CD4-positive, alpha-beta T cell treated with Interleukin-4 for 1 hour (primary cell): ENCODE data around the gene RPL31.

Experiments
- DNase-seq, 2 donors: peaks; one replicate each; pipeline ENCODE4 v3.0.0-alpha.2; 2020 to 2022

RPL31 gene

DNA sequence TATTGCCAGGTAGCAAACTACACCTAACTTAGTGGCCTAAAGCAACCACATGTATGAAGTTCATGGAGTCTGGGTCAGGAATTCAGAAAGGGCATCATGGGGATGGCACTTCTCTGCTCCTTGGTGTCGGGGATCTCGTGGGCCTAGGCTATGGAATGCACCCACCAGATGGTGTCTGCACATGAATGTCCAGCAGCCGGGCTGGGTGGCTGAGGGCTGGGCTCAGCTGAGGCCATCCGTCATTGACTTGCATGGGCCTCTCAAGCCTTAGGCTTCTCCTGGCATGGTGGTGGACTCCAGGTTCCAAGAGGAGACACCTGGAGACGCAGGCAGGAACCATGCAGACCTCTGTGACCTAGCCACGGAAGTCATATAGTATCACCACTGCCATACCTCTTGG, 26.0 kb upstream of the RPL31 start:
- no peak for DNase-seq

DNA sequence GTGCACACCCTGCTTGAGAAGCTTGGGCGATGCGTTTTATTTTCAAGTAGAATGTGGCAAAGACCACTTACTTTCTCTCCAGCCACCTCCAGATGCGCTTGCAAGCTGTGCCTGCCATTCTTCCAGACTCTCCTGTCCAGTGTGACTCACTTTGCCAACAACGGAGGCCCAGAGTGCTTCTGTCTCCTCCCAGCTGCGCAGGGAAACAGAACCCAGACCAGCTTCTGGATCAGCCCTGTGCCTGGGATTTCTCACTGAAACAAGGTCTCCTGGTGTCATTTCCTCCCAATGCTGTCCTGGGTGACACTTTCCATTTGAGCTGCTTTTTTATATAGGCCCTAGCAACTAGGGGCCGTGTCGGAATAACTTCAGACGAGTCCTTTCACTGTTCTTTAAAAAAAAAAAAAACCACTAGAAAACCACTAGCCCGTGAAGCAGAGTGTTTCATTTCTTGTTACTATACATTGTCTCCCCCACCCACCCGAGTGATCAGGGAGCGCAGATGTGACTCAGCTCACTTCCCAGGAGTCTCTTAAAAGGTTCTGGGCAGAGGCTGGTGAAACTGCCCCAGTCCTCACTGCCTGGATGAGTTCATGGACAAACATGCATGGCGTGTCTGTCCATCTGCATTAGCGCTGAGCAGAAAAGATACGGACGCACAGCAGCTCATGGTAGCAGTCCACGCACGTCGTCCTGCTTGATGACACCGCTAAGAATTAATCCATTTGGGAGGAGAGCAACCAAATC, 25.3 kb upstream of the RPL31 start:
- DNase-seq: no peak

DNA sequence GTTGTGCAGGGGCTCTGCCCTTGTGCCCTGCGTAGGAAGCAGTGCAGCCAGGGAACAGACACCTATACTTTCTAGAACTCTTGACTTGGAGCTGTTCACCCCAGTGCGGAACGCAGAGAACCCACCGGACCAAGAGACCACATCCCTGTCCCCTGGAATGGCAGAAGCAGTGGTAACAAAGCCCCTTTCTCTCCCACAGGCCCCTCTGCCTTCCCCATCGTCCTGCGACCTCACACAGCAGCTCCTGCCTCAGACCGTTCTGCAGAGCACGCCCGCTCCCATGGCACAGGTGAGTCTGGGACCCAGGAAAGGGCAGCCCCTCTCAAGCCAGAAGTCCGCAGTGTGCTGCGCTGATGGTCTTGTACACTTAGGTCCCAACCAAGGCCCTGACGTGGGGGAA, 24.6 kb upstream of the RPL31 start:
- no peak for DNase-seq

DNA sequence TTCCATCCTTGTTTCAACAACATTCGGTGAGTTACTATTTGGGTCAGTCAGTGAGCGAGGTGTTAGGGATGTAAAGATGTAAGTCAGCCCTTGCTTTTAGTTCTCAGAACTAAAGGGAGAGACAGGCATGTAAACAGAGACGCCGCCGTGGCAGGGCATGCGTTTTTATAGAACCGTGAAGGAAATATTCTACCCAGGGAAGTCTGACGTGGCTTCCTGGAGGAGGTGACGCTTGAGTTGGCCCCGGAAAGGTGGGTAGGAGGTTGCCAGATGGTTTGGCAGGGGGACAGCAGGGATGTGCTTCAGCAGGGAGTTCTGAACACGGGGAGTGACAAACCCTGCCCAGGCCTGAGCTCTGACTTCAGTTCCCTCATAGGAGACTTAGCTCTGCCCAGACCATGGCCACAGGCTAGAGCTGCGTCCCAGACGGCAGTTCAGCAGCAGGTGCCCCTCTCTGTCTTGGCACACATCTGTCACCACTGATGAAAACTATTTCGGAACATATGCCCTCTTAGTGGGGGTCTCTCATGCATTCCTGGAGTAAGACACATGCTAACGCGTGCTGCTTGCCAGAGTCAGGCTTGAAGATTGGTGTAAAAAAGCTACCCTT, 23.4 kb upstream of the RPL31 start:
- no peak for DNase-seq

DNA sequence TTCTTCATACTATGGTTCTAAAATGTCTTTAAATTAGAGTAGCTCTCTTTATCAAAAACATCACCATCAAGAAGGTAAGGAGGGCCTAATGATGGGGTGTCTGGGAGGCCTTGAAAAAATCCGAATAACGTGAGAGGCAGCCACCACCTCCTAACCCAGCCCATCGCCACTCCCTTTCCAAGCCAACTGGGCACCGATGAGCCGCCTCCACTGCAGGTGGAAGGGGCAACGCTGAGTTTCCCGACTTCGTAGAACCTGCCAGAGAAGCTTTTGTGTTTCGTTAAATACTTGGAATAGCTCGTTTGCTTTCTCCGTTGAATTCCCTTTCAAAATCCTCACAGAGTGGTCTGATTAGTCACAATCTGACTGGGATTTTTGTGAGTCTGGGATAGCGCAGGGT, 22.0 kb upstream of the RPL31 start:
- DNase-seq: no peak

DNA sequence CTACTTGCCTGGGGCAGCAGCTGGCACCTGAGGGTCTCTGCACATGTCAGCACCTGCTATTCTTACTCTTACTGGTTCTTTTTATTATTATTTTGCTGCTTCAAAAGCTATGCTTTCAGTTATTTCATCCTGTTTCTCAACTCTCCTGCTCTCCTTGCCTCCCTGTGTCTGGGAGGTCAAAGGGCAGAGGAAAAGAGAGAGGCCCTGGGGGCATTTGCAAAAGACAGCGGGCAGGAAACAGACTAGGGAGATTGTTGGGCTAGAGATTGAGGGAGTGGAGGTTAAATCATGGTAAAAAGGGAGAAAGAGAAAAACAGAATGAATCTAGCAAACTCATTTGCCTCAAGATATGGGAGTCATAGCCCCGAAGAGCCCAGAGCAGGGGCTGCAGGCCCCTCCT, 21.1 kb upstream of the RPL31 start:
- no peak for DNase-seq

DNA sequence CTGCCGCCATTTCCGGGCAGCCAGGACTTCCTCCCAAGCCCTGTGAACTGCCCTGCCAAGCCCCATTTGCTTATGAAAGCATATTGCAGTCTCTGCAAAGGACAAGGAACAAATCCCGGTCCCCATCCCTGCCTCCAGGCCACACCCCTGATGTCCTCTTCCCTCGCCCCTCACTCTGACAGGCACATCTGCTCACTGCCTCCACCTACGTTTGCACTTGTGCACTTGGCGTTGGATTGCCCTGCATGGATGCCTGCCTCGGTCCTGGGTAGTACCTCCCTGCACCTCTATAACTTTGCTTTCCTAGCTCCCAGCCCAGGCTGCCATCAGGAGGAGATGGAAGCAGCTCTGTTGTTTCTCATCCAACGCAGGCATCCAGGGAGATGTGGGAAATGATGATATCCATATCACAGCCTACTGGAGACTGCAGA, 19.6 kb upstream of the RPL31 start:
- no peak for DNase-seq

DNA sequence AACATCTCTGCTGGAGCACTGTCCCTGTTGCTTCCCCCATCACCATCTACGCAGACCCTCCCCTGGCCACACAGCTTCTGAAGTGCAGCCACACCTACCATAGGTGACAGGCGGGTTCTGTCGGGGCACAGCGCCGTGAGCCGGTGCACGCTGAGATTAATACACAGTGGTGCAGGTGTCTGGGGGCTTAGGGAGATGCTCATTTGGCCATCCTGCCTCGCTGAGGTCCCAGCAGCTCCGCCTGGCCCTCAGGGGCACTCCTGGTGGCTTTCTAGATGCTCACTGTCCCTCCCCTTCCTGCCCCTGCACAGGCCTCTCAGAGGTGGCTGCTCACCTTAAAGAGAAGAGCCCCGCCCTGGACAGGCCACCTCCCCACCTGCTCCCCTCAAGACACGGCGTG, 18.9 kb upstream of the RPL31 start:
- no peak for DNase-seq

DNA sequence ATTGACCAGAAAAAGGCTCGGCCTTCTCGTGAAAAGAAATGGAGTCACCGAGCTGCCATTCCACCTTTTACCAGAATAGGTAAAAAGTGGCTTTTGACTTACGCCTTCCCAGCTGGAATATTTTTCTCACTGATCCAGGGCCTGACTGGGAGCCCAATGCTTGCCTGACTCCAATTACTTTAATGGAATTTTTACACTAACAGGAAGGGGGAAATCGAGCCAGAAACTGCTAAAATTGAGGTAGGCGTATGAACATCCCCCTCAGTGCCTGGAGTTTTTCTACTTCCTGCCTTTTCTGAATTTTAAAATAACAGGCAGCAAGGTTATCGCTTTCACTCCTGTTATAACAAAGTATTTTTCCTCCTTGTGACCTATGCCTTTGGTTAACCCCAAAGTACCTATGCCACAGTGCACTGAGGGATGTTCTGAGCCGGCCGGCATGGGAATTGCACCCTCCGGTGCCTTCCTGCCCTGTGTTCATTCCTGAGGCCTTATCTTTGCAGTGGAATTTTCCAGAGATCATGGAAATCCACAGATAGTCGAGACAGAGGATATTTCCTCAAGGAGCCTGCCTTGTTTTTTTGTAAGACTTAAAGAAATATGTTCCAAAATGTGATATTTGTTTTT, 18.3 kb upstream of the RPL31 start:
- DNase-seq: no peak

DNA sequence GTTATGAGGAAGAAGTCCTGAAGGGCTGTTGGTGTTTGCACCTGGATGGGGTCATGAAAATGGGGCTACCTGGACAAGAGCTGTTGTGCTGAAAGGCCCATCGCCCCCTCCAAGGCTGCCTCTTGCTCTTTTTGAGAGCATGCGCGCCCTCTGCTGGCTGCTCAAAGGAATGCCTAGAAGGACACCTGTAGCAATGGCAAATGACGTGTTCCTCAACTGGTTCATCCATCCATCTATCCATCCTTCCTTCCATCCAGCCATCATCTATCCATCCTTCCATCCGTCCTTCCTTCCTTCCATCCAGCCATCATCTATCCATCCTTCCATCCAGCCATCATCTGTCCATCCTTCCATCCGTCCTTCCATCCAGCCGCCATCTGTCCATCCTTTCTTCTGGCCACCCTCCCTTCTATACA, 17.2 kb upstream of the RPL31 start:
- DNase-seq: peak; percentile 77 to 80

DNA sequence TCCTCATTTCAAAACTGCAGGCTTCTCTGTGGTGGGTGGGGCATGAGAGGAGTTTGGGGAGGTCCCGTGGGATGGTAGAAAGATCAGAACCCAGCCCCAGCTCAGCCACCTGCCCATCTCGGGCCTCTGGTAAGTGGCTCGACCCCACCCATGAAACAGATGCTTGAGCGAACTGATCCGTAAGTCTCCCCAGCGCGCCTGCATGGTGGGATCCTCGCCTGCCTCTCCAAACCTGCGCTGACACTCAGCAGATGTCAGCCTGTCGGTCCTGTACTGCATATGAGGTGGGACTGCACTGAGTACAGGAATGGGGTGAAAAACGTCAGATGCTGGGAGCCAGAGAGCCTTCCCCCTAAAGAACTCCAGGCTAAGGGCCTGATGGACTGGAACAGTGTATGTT, 15.9 kb upstream of the RPL31 start:
- no peak for DNase-seq

DNA sequence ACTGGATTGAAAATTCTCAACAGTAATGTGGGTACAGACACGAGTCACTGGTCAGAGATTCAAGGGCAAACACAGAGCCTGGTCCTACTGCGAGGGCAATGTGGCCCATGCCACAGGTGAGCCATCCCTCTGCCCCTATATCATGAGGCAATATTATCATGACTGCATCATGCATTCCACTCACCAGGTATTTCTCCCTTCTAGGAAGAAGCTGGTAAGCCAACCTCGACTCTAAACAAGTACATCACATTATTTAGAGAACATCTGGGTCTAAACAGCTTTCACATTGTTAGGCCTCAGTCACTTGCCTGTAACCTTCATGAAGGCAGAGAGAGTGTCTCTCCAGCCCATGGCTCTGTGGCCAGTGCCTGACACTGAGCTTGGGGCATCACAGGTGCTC, 14.6 kb upstream of the RPL31 start:
- DNase-seq: no peak

DNA sequence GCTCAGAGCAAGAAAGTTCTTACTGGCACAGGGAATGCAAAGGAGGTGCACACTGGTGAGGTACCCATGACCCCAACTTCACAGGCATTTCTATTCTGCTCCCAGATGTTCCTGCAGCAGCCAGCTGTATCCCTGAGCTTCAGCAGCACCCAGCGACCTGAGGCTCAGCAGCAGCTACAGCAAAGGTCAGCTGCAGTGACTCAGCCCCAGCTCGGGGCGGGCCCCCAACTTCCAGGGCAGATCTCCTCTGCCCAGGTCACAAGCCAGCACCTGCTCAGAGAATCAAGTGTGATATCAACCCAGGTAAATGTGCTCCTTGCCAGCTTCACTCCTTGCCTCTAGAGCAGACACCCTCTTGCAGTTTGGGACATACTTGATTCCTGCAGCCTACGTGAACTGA, 14.1 kb upstream of the RPL31 start:
- no peak for DNase-seq

DNA sequence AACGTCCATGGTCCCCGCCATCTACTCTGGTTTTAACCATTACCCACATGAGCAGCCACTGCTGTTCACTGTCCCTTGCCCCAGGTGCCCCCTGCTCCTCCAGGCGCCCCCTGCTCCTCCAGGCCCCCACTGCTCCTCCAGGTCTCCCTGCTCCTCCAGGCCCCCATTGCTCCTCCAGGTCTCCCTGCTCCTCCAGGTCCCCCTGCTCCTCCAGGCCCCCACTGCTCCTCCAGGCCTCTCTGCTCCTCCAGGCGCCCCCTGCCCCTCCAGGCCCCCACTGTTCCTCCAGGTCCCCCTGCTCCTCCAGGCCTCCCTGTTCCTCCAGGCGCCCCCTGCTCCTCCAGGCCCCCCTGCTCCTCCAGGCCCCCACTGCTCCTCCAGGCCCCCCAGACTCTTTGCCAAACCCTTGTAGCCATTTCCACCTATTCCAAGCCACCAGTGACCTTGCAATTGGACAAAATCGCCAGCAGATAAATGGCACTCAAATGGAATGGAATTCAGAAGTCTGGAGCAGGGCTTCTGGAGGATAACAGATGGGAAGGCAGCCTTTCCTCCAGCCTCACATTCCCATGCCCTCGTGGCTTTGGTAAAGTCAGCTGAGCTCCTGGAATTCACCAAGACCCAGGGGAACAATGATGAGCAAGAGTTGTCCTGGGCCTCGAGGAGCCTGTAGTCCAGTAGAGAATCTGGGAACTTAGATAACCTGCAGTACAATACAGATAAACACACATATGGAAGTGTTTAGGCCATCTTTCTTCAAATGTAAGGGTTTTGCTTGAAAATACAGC, 13.3 kb upstream of the RPL31 start:
- DNase-seq: no peak

DNA sequence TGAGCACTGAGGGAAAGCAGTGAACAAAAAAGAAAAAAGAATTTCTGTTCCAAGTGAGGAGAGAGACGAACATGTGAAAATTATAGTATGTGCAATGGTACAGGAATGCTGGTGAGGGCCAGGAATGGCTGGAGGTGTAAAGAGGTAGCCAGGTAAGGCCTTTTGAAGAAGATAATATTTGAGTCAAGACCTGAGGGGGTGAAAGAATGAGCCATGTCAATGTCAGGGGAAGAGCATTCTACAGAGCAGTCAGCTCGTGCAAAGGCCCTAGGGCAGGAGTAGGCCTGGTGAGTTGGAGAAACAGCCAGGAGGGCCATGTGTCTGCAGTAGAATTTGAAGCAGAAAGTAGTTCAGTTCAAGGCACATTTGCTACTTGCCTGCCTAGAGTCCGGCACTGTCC, 12.4 kb upstream of the RPL31 start:
- no peak for DNase-seq

DNA sequence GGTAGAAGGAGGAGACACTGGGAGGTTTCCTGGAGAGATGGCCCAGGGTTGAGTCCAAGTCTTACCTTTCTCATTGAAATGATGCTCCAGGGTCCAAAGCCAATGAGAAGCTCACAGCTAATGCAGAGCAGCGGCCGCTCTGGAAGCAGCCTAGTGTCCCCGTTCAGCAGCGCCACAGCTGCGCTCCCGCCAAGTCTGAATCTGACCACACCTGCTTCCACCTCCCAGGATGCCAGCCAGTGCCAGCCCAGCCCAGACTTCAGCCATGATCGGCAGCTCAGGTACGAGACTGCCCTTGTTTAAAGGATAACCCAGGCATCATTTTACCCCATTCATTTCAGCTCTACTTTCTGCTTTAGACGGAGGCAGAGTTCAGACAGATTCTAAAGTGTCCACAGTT, 11.9 kb upstream of the RPL31 start:
- no peak for DNase-seq

DNA sequence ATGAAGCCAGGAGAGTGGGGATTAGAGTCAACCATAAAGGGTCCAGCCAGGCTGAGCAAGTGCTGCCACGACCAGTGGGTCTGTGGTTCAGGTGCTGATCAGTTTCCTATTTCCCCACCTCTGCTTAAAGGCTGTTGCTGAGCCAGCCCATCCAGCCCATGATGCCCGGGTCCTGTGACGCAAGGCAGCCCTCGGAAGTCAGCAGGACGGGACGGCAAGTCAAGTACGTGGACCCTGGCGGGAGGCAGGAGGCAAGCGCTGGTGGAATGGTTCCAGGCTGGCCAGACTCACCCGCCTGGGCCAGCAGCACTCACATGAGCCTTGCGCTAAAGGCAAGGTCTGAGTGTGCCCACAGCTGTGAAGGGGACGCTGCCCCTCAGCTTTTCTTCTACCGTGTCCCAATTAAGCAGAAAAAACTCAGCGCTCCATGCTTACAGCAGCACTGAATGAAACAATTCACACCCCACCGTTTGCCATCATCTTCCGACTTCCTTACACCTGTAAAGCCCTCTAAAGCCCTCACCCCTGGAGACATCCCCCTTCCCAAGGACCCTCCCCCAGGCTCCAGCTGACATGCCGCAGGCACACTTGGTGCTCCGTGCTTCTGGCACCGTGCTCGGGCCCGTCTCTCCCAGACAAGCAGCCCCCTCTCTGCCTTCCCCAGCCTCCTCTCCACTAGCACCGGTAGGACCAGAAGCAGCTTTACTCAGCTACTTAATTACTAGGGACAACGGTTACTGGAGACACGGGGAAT, 11.3 kb upstream of the RPL31 start:
- DNase-seq: no peak

DNA sequence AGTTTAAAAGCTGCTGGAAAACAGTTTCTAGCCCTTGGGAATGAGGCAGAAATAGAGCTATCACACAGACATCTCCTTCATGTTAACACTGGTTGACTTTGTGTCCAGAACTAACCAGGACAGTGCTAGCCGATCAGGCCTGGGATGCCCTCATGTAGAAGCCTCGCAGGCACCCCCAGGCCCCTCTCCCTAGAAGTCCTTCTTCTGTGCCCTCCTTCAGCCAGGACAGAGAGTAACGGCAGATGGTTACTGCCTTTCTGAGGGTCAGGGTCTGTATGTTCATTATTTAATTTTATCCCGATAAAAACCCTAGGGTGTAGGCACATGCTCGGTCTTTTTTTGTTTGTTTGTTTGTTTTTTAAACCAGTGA, 10.7 kb upstream of the RPL31 start:
- DNase-seq: no peak

DNA sequence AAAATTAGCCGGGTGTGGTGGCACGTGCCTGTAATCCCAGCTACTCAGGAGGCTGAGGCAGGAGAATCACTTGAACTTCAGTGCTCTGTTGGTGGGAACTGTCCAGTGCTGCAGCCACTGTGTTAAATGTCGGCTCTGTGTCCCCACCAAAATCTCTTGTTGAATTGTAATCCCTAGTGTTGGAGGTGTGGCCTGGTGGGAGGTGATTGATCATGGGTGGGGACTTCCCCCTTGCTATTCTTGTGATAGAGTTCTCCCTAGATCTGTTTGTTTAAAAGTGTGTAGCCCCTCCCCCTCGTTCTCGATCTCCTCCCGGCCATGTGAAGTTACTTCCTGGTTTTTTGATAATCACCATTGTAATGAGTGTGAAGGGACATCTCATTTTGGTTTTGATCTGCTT, 9.8 kb upstream of the RPL31 start:
- DNase-seq: no peak

DNA sequence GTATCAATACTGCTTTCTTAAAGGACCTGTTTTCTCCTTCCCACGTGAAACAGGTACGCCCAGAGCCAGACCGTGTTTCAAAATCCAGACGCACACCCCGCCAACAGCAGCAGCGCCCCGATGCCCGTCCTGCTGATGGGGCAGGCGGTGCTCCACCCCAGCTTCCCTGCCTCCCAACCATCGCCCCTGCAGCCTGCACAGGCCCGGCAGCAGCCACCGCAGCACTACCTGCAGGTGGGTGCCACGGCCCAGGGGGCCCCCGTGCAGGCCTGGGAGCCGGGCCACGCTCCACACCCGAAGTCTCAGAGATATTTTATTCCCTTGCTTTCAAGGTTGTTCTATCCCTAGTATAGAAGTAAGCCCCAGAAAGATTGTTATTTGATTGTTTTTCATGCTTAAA, 8.8 kb upstream of the RPL31 start:
- no peak for DNase-seq

DNA sequence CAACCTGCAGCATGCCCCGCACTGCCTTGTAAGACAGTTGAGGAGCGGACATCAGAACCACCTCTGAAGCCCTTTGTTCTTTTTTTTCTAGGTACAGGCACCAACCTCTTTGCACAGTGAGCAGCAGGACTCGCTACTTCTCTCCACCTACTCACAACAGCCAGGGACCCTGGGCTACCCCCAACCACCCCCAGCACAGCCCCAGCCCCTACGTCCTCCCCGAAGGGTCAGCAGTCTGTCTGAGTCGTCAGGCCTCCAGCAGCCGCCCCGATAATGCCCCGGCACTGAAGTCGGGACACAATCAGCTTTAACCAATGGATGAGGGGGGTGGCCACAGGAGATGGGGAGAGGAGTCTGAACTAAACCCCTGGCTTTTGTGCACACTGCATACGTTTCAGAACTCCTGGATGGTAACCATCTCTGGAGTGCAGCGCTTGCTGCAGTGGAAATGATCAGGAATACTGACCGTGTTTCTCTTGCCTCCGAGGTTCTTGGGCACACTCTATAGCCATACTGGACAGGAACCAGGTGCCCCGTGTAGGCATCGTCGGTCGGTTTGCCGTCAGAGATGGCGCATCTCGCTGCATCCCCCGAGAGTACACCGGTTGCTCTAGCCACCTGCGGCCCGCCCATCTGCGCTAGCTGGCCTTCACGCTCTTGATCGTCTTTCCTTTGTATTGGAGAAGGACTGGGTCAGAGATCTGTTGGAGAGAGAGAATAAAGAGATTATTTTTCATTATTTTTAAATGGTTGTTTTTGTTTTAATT, 6.6 kb upstream of the RPL31 start:
- DNase-seq: no peak
